Cardiac fibroblast (primary cell): ENCODE results near the gene SUGCT.

Source experiments
- DNase-seq, 2 donors: peaks; one replicate each; pipeline versions ENCODE4 v3.0.0 to v3.0.0-alpha.2; 2010; ENCODE audit warnings: low read depth in 2 of 2
- H3K4me3 ChIP-seq, 2 donors: replicated peaks in 1 of 2; 1 replicate in 1 of 2; 2 replicates in 1 of 2; pipeline ENCODE4 v1.5.1; 2011; ENCODE audit warnings: low read depth in 2 of 2, low read length in 2 of 2, mild to moderate bottlenecking in 2 of 2, moderate library complexity in 1 of 2
- CTCF ChIP-seq: IDR thresholded peaks from one replicate; pipeline ENCODE4 v1.5.1; 2011; ENCODE audit warnings: low read depth, mild to moderate bottlenecking, low read length, inconsistent platforms

Gene SUGCT

GRCh38 chr7:40316176-40316575, 181.4 kb downstream of the SUGCT start:
- no peak for TF ChIP-seq CTCF
- DNase-seq = no peak
- no peak overlapping the region for H3K4me3 ChIP-seq

GRCh38 chr7:40324914-40325313, 190.1 kb downstream of the SUGCT start:
- DNase-seq = peak; percentile 37 to 47
- TF ChIP-seq CTCF = no peak

GRCh38 chr7:40327113-40327512, 192.3 kb downstream of the SUGCT start:
- DNase-seq = no peak
- no peak overlapping the region for H3K4me3 ChIP-seq
- no peak for TF ChIP-seq CTCF

More at GRCh38 chr7:40324914-40325313, 190.1 kb downstream of the SUGCT start:
- no peak overlapping the region for H3K4me3 ChIP-seq

GRCh38 chr7:40327873-40328272, 193.1 kb downstream of the SUGCT start:
- DNase-seq = no peak
- no peak for TF ChIP-seq CTCF

GRCh38 chr7:40329601-40330153, 194.9 kb downstream of the SUGCT start:
- H3K4me3 ChIP-seq = no peak overlapping the region
- peak; percentile 60 for TF ChIP-seq CTCF
- DNase-seq = peak; percentile 75 to 81

More at GRCh38 chr7:40327873-40328272, 193.1 kb downstream of the SUGCT start:
- H3K4me3 ChIP-seq = no peak overlapping the region

GRCh38 chr7:40330408-40330807, 195.6 kb downstream of the SUGCT start:
- no peak for DNase-seq
- no peak for TF ChIP-seq CTCF
- no peak overlapping the region for H3K4me3 ChIP-seq

- TF ChIP-seq CTCF = no peak
- no peak overlapping the region for H3K4me3 ChIP-seq
- DNase-seq = peak in 1 of 2 donors; percentile 12
Measured at GRCh38 chr7:40331915-40332314, 197.1 kb downstream of the SUGCT start.
